Erythroblast (primary cell): ENCODE data around the gene MUC22.

Experiments
- GATA1 ChIP-seq: IDR thresholded peaks from 2 replicates; pipeline ENCODE4 v1.6.1; 2011; ENCODE audit warnings: low read depth, mild to moderate bottlenecking, control low read depth, low read length, moderate library complexity
- POLR2A ChIP-seq: IDR thresholded peaks from 2 replicates; pipeline ENCODE4 v1.6.1; 2011; ENCODE audit warnings: mild to moderate bottlenecking, low read length

DNA sequence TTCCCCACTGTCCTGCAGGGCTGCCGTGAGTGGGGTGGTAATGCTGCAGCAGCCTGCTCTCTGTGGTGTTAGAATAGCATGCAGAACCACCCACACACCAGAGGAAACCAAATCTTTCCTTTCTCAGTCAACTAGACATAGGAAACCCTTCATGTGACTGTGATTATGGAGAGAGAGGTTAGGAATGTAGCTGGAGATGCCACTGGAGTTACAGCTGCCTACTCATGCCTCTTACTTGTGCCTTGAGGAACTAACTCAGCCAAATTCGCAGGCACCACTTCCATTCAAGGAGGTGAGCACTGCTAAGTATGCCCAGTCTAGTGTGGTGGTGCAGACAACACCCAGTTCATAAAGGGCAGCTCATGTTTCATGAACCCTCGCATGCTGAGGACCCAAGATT, 27.4 kb downstream of the MUC22 start:
- TF ChIP-seq POLR2A = no peak
- TF ChIP-seq GATA1 = no peak
